HG02938 (cell line): ENCODE measurements around the gene DPH7.
"Not testable (repeated sequence)": the region's sequence is repeated elsewhere in the genome, so short reads cannot be mapped to it uniquely, and the experiment has no call there.

ENCODE experiments used
- ATAC-seq: cut with Tn5 transposase; IDR thresholded peaks from one replicate; pipeline ENCODE4 v1.9.1; 2021; ENCODE audit warnings: mild to moderate bottlenecking, moderate library complexity; ENCODE audit not compliant: unreplicated experiment

Gene DPH7

DNA sequence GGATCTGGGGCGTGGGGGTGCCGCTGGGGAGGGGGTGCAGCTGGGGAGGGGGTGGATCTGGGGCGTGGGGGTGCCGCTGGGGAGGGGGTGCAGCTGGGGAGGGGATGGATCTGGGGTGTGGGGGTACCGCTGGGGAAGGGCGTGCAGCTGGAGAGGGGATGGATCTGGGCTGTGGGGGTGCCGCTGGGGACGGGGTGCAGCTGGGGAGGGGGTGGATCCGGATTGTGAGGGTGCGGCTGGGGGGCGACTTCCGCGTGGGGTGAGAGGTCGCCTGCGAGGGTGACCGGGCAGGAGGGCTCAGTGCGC lies 27.8 kb downstream of the DPH7 start:
- not testable (repeated sequence) for ATAC-seq

DNA sequence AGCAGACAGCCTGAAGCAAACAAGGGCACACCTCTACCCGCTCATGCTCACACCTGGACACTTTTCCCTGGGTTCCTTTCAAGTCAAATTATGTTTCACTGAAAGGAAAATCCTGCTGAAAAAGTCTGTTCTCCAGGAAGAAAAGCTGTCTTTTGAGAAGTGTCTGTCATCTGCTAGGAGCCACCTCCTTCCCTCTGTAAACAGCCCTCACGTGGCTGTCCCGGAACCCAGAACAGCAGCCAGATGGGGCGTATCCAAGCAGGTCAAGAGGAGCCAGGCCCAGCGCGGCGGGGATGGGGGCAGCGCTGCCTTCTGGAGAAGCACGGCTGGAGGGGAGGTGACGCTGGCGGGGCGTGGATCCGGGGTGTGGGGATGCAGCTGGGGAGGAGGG lies 28.5 kb downstream of the DPH7 start, which contains the start of gene PNPLA7:
Gene PNPLA7, minus strand, starts transcription at position 172 of the 391 bp plus-strand sequence. CDS start 205 bp downstream, outside the sequence.
- no peak for ATAC-seq

DNA sequence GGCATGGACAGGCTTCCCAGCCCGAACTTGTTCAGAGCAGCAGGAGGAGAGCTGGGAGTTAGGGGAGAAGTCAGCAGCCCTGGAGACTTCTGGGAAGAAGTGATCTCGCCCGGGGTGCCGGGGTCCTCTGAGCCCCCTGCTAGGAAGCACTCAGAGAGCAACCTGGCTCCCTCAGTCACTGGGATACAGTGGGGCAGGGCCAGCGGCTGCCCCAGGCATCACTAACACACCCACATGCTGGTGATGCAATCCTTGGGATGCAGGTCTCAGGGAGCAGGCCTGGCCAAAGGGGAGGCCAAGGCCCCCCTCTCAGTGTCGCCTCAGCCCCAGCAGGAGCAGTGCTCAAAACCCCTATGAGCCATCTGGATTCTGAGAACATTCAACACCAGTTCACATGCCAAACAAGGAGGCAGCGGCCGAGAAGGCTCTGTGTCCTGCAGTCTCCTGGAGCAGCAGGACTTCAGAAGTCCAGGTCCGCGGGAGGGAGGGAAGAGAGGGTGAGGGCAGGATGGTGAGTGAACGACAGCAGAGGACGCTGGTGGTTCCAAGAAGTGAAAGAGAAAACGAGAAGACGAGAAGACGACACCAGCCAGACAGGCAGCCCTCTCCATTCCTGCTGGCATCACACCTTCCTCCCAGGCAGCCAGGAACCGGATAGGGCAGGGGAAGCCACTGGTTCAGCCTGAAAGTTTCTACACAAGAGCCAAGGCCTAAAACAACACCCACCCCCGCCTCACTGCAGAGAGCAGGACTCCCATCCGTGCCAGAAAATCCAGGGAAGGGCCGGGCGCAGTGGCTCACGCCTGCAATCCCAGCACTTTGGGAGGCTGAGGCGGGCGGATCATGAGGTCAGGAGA lies 30.8 kb downstream of the DPH7 start:
- ATAC-seq: no peak

DNA sequence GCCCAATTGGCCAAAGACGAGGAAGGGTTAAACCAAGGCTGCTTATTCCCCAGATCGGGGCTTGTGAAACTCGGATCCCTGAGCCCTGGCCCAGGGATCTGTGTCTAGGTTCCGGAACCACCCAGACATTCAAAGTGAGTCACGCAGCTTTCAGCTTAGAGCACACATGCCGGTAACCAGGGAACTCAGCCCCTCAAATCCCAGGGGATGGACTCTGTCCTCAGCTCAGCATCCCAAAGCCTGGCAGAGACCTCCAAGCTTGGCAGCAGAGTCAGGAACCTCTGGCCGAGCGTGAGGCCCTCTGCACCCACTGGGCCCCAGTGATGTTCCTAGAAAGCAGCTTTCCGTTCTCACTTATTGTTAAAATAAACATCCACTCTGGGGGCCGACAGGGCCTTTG lies 33.6 kb downstream of the DPH7 start:
- ATAC-seq: no peak

DNA sequence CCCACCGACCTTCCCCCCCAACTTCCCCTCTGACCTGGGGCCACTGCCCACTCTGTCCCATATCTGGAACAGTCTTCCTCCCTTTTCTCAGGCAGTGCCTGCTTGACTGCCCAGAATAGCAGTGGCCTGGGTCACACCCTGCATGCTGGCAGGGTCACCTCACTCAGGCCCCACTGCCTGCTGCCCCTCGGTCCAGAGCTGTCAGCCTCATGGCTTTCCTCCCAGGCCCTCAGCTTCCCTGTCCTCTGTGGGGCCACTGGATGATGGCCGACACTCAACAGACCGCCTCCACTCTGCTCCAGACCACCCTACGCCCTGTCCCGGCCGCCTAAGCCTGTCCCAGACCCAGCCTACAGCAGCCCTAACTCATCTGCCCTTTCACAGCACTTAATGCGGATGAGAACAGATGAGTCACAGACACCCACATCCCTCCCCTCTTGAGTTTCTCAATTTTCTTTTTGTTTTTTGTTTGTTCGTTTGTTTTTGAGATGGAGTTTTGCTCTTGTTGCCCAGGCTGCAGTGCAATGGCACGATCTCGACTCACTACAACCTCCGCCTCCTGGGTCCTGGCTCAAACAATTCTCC lies 34.5 kb downstream of the DPH7 start:
- ATAC-seq: no peak

DNA sequence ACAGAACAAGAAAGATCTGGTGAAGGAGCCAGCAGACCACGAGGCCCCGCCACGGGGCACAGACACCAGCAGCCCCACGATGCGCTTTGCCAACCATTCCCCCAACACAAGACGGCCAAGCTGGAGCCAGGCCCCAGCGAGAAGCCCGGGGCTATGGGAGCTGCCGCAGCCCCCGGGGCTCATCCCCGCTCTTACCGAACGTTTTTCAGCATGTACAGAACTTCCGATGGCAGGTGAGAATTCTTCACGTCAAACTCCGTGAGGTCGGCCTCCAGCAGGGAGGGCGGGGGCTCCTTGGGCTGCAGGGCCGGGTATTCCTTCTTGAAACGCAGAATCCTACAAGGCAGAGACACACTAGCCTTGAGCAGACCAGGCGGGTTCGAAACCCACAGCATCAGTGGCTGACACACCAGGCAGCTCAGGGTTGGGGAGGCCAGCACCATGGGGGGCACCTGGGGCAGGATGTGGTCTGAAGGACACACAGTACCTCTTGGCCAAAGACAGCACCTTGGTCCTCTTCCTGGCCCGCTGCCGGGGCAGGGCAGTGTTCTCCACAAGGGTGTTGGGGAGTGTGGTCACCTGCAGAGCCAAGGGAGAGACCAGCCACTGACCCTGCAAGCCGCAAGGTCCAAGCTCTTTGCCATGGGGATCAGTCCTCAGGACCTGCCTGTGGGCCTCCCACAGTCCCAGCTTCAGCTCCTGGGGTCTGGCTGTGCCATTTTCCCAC lies 35.3 kb downstream of the DPH7 start:
- ATAC-seq: no peak

DNA sequence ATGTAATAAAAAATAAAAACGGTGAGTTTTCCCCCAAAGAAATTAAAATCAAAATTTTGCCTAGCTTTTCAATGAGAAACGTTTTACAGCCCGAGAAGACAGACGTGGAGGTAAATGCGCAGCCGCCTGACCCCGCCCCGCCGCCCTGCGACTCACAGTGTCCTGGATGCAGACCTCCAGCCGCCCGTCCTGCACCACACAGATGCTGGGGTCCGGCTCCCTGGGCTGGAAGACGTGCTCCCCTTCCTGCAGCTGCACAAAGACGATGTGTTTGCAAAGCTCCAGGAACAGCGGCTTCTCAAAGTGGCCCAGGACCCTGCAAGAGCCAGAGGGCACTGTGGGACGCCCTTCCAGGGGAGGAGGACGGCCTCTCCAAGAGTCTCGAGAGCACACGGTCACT lies 36.2 kb downstream of the DPH7 start:
- no peak for ATAC-seq

DNA sequence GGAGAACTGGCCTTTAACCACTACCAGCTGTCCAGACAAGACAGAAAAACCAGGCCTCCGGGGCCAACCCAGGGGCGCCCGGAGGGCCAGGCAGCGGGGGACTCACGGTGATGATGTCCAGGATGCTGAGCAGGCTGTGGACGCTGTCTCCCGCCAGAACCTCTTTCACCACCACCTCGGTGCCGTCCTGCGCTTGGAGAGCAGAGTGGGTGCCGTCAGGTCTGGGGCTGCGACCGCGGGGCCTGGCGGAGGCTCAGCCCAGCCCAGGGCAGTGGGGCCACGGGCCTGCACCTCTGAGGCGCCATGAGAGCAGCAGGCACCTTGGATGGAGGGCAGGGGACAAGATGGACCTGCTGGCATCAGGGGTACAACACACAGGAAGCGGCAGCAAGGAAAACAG lies 38.2 kb downstream of the DPH7 start:
- no peak for ATAC-seq

DNA sequence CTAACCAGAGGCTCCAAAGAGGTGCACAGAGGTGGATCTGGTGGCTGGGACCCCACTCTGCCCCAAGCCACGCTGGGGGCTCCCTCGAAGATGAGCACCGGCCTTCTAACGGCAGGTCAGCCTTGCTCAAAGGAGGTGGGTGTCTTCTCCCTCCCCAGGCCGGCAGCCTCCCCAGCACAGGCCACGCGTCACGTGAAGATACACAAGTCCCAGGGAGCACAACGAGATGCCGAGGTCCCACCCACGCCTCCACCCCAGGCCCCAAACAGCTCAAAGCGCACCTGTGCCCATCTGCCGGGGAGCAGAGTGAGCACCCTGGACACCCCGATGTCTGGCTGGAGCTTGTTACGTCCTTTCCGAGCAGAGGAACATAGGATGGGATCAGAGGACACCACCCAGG lies 40.7 kb downstream of the DPH7 start:
- no peak for ATAC-seq

DNA sequence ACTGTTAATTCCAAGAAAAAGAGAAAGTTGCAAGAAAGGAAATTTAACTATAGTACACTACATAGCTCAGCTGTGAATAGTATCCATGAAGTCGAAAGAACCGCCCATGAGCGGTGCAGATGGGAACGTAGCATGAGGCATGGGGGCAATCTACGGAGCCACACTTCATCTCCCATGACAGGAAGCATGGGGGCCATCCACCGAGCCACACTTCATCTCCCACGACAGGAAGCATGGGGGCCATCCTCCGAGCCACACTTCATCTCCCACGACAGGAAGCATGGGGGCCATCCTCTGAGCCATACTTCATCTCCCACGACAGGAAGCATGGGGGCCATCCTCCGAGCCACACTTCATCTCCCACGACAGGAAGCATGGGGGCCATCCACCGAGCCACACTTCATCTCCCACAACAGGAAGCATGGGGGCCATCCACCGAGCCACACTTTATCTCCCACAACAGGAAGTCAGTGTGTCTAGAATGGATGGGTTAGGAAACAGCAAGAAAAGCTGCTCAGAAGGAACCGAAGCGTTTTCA lies 42.1 kb downstream of the DPH7 start:
- not testable (repeated sequence) for ATAC-seq

DNA sequence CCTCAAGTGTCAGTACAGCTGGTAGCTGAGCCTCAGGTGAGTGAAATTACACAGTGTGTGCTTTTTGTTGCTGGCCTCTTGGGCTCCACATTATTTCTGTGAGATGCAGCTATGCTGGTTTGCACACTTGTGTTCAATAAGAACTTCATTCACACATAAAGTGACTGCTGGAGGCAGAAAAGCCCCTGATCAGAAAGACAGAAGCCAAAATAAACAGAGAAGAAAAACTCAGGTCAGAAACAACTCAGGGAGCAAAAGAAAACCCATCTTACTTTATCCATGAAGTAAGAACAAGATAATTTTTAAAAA lies 43.7 kb downstream of the DPH7 start:
- ATAC-seq: no peak

DNA sequence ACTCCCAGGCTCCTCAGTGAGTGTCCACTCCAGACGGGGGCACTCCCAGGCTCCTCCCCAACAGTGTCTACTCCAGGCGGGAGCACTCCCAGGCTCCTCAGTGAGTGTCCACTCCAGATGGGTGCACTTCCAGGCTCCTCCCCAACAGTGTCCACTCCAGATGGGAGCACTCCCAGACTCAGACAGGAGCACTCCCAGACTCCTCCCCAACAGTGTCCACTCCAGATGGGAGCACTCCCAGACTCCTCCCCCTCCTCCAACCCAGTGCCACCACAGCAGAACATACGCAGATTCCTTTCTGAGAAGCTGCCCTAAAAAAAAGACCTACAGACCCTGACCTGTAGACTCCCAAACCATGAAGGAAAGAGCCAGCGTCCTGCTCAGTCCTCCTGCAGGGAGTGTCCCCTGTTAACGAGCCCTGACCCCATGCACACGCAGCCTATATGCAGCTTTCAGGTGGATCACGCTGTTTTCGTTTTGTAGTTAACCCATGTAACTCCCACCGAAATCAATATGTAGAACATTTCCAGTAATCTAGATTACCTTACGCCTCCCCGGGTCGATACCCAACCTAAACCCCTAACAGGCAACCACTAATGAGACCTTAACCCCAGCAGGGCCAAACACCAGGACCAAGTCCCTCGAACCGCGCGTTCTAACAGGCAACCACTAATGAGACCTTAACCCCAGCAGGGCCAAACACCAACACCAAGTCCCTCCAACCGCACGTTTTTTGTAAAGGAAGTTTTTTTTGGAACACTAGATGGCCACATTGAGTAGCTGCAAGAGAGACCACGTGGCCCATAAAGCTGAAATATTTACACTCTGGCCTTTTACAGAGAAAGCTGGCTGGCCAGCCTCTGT lies 44.2 kb downstream of the DPH7 start:
- no peak for ATAC-seq

DNA sequence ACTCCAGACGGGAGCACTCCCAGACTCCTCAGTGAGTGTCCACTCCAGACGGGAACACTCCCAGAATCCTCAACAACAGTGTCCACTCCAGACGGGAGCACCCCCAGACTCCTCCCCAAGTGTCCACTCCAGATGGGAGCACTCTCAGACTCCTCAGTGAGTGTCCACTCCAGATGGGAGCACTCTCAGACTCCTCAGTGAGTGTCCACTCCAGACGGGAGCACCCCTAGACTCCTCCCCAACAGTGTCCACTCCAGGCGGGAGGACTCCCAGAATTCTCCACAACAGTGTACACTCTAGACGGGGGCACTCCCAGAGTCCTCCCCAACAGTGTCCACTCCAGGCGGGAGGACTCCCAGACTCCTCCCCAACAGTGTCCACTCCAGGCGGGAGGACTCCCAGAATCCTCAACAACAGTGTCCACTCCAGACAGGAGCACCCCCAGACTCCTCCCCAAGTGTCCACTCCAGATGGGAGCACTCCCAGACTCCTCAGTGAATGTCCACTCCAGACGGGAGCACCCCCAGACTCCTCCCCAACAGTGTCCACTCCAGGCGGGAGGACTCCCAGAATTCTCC lies 45.7 kb downstream of the DPH7 start:
- not testable (repeated sequence) for ATAC-seq

DNA sequence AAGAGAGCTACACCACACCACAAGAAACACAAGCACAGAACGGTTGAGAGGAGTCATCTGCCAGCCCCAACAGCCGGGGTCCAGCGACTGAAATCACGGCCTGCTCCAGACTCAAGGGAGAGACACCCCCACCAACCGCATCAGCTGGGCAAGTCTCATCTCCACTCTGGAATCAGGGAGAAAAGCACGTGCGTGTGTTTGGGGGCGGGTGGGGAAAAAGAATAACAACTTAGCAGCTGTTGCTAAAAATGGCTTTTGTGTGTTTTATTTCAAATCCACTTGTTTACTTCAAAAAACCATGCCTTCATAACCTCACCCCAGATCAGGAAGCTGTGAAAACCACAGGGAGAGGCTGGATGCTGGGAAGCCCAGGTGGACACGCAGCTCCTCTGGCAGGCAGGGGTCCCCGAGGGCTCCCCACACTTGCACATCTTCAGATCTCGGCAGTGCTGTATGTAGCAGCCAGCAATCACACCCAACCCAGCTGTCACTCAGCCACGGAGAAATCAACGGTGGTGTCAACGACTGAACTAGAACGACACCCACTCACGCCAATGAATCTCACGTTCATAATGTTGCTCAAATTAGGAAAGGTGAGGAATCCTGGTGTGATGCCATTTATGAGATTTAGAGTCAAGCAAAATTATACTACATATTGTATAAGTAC lies 47.5 kb downstream of the DPH7 start:
- ATAC-seq: no peak

DNA sequence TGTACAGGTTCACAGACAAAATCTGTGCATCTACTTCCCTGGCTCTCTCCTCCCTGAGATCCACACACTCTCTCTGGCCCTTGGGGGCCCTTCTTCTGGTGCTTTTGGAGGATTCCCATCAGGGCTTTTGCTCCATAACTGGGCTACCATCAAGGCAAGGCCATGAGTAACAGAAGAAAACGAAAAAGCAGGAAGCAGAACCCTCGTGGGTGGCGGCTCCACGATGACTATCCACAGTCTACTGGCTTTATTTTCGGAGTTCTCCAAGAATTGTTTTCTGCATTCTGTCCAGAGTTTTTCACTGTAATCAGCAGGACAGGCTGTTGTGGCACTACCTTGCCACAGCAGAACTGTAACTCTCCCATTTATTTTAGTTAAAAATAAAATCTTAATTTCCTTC lies 48.4 kb downstream of the DPH7 start:
- no peak for ATAC-seq

DNA sequence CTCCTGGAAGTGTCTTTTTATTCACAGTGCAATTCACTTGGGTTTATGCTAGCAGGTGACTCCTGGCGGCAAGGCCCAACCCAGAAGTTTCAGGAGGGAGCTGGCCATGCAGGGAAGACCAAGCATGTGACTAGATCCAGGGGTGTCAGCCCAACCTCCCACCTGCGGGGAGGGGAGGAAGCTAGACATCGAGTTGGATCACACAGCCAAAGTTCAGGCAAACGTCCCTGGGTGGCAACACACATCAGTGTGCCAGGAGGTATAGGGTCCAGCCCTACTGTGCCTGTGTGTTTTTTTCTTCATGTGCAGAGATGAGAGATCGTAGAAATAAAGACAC lies 53.8 kb downstream of the DPH7 start:
- no peak for ATAC-seq

DNA sequence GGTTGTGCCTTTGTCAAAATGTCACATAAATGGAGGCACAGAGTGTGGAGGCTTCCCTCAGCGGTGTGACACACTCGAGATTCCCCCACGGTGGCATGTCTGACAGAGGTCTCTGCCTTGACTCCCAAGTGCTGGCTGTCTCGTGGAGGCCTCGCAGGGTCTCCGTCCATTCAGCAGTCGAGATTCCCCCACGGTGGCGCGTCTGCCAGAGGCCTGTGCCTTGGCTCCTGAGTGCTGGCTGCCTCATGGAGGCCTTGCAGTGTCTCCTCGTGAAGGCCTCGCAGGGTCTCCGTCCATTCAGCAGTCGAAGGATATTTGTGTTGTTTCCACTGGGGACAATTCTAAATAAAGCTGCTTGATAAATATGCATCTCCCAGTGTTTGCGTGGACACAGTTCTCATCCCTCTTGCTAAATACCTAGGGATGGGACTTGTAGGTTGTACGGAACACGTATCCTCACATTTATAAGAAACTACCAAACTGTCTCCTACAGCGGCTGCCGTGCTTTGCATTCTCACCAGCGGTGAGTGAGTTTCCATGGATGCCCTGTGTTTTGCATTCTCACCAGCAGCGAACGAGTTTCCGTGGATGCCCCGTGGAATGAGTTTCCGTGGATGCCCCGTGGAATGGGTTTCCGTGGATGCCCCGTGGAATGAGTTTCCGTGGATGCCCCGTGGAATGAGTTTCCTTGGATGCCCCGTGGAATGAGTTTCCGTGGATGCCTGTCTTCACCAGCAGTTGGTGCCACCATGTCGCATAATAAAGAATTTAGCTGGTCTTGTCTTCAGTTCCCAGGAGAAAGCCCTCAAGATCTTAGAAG lies 54.4 kb downstream of the DPH7 start:
- ATAC-seq: no peak

DNA sequence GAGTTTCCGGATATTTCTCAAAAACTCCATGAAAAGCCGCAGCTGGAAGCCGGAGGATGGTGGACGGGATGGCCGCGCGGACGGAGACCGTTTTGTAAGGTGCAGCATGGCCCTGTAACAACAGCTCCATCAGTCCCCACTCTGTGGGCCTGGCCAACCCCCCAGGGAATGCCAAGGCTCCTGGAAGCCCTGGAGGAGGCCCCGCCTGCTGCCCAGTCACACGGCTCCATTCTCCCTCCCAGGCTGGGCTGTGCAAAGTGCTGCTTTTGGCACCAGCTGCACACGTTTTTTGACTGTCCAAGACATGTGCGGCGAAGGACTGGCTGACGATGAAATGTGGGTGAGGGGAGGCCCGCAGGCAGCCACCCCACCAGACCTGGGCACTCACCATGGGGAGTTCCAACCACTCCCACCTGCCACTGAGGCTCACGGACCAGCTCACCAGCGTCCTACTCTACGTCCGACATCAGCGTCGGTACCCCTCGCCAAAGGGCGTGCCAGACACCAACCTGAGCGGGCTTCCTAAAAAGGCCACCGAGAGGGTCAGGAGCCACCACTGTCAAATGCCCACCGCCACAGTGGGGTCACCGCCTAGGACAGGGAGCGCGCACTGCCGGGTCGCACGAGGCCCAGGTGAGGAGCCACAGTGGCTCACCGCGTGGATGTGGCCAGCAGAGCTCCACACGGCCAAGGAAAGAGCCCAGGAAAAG lies 55.8 kb downstream of the DPH7 start:
- ATAC-seq: no peak
